Thyroid gland (tissue), 4 donors: ENCODE measurements around the gene C2orf81.

ENCODE experiments used
- CTCF ChIP-seq, 6 experiments: fragments of 200-600 bp in 3 of 6; fragments of 450-650 bp in 3 of 6; sonication (generic) in 3 of 6; IDR thresholded peaks; one replicate each; pipeline ENCODE4 v1.5.1; 2016 to 2019; ENCODE audit warnings: antibody characterized with exemption in 6 of 6, mild to moderate bottlenecking in 2 of 6, inconsistent platforms in 1 of 6, moderate library complexity in 1 of 6
- POLR2A ChIP-seq, 2 donors: fragments of 450-650 bp; IDR thresholded peaks; one replicate each; pipeline ENCODE4 v1.6.1; 2017; ENCODE audit warnings: antibody characterized with exemption in 2 of 2, mild to moderate bottlenecking in 2 of 2, moderate library complexity in 1 of 2

GRCh38 chr2:74383254-74383653, 38.2 kb downstream of the C2orf81 start:
- TF ChIP-seq POLR2A (IDR thresholded peaks at IDR 0.05): no peak
- no peak for TF ChIP-seq CTCF (IDR thresholded peaks at IDR 0.05)
